WTC11 (cell line): ENCODE data around the gene TPBGL.

Experiments
- ATF1 ChIP-seq: sonication (generic); formaldehyde crosslinking; IDR thresholded peaks from 2 replicates; pipeline ENCODE4 v1.8.1; 2023; ENCODE audit warnings: mild to moderate bottlenecking, moderate library complexity, missing genetic modification reagents
- CTCF ChIP-seq: fragments of 200-600 bp; IDR thresholded peaks from 2 replicates; pipeline ENCODE4 v1.8.0; 2022; ENCODE audit warnings: antibody characterized with exemption
- FOXP4 ChIP-seq: sonication (generic); formaldehyde crosslinking; IDR thresholded peaks from 2 replicates; pipeline ENCODE4 v1.8.0; 2022; ENCODE audit warnings: mild to moderate bottlenecking, missing genetic modification reagents
- JUN ChIP-seq: sonication (generic); formaldehyde crosslinking; IDR thresholded peaks from 2 replicates; pipeline ENCODE4 v1.8.0; 2023; ENCODE audit warnings: mild to moderate bottlenecking, missing genetic modification reagents
- KAT7 ChIP-seq: sonication (generic); formaldehyde crosslinking; IDR thresholded peaks from 2 replicates; pipeline ENCODE4 v1.8.1; 2023; ENCODE audit warnings: missing genetic modification reagents, mild to moderate bottlenecking, borderline replicate concordance
- ZBTB21 ChIP-seq: sonication (generic); formaldehyde crosslinking; IDR thresholded peaks from 2 replicates; pipeline ENCODE4 v1.8.1; 2023; ENCODE audit warnings: mild to moderate bottlenecking, missing genetic modification reagents, borderline replicate concordance

DNA sequence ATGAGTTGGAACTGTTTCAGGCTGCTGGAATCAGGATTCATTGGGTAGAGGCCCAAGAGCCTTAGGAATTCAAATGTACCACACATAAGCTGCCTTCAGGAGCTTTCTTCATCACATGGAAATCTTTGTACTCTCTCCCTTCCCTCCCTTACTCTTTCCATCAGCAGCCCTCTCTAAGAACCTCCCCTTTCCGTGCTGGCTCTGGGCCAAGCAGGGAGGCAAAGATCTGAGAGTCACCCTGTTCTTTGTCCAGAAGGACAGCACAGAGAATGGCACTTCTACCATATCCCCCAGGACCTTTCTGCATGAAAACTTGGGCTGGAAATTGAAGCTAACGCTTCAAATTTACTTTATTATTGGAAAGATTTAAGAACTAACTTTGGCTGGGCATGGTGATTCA is 20.7 kb upstream of the TPBGL start:
- no peak for TF ChIP-seq CTCF
- TF ChIP-seq ZBTB21 (CRISPR knock-in tag), result no peak
- TF ChIP-seq FOXP4, result no peak
- no peak for TF ChIP-seq KAT7 (CRISPR knock-in tag)
- TF ChIP-seq JUN (CRISPR knock-in tag), result no peak
- TF ChIP-seq ATF1, result no peak
